ENCODE results near the gene KCP. TPM values are rescaled to one million over a fixed set of nuclear protein-coding genes. Genes with fewer than 3 reads are reported as not detected.

KCP gene
- total RNA-seq, 1 donor from 2014 or later: 0.19 TPM

GRCh38 chr7:128939075-128939860, 28.8 kb upstream of the KCP start:
- no peak for DNase-seq (ENCODE audit: low read depth)

GRCh38 chr7:128938544-128939074, 28.1 kb upstream of the KCP start:
- DNase-seq (ENCODE audit: low read depth): peak; percentile 13

GRCh38 chr7:128937647-128938543, 27.4 kb upstream of the KCP start, which contains the start of gene IRF5:
Gene IRF5 (plus strand): TSS chr7:128937927. CDS start chr7:128942082, 4,155 bp downstream.
- peak; percentile 53 for DNase-seq (ENCODE audit: low read depth)

- DNase-seq (ENCODE audit: low read depth): no peak
Measured at GRCh38 chr7:128937271-128937646, 26.8 kb upstream of the KCP start.

- DNase-seq (ENCODE audit: low read depth): no peak
Measured at GRCh38 chr7:128936798-128937197, 26.3 kb upstream of the KCP start.

GRCh38 chr7:128935342-128935730, 24.8 kb upstream of the KCP start:
- no peak for DNase-seq (ENCODE audit: low read depth)

- no peak for DNase-seq (ENCODE audit: low read depth)
Measured at GRCh38 chr7:128934361-128935341, 24.1 kb upstream of the KCP start.

GRCh38 chr7:128933180-128933891, 22.8 kb upstream of the KCP start:
- no peak for DNase-seq (ENCODE audit: low read depth)

GRCh38 chr7:128932862-128933179, 22.3 kb upstream of the KCP start:
- DNase-seq (ENCODE audit: low read depth): no peak

GRCh38 chr7:128931965-128932861, 21.7 kb upstream of the KCP start:
- no peak for DNase-seq (ENCODE audit: low read depth)

- no peak for DNase-seq (ENCODE audit: low read depth)
Measured at GRCh38 chr7:128931190-128931798, 20.8 kb upstream of the KCP start.

- DNase-seq (ENCODE audit: low read depth): no peak
Measured at GRCh38 chr7:128928882-128929788, 18.6 kb upstream of the KCP start.

- no peak for DNase-seq (ENCODE audit: low read depth)
Measured at GRCh38 chr7:128928159-128928813, 17.8 kb upstream of the KCP start.

GRCh38 chr7:128924707-128925588, 14.4 kb upstream of the KCP start:
- no peak for DNase-seq (ENCODE audit: low read depth)

- peak; percentile 60 for DNase-seq (ENCODE audit: low read depth)
Measured at GRCh38 chr7:128923411-128923800, 12.9 kb upstream of the KCP start.
